ENCODE results near the gene LAMP5.

Gene LAMP5

DNA sequence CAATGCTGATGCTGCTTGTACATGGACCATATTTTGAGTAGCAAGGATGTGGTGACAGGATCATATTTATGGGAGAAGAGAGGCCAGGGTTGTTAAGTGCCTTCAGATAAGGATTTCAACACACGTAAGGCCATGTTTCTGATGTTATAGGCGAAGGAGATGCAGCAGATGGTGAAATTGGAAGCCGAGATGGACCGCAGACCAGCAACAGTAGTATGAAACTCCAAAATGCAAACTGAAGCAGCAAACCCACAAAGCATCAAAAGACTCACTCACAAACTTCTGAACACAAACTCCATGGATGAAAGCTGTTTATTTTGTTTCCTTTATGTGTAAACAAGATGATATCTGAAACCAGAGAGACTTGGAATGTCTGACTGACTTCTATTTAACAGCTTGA is 35.6 kb upstream of the LAMP5 start:
- CTCF ChIA-PET: interaction anchor here (0.6 kb wide), 1 partner anchor 25 kb away, joined by 3 read pairs; no protein-coding TSS in a partner anchor
- TF ChIP-seq L3MBTL2 (conservative IDR thresholded peaks at IDR 0.05) (no peak), CTBP1 (IDR thresholded peaks at IDR 0.05; ENCODE audit: borderline replicate concordance) (no peak), PKNOX1 (IDR thresholded peaks at IDR 0.05) (no peak), HDGF (IDR thresholded peaks at IDR 0.05; ENCODE audit: borderline replicate concordance) (no peak), NFRKB (IDR thresholded peaks at IDR 0.05) (no peak), FOXK2 (IDR thresholded peaks at IDR 0.05) (no peak), BHLHE40 (IDR thresholded peaks at IDR 0.05; ENCODE audit: borderline replicate concordance) (no peak), FOXM1 (IDR thresholded peaks at IDR 0.05; ENCODE audit: borderline replicate concordance) (no peak), LEF1 (IDR thresholded peaks at IDR 0.05; ENCODE audit: borderline replicate concordance) (no peak)
- POLR2A ChIA-PET: no interaction called here
- DNase-seq (ENCODE audit: extremely low spot score): no peak

DNA sequence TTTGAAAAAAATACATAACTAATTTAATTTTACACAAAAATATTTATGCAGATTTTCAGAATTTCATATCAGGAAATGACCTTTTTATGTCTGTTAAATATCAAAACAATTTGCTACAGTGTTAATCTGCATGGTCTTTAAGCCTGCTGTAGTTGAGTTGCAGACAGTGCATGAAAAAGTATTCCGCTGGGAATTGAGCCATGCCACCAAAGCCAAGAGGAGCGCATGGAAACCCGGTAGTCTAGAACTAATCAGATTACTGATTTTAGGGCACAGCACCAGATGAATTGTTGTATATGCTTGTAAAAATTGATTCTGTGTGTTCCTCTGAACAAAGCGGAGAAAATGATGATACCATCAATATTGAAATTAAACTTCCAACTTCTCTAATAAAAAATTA is 34.3 kb upstream of the LAMP5 start:
- DNase-seq (ENCODE audit: extremely low spot score): no peak
- no peak for TF ChIP-seq L3MBTL2 (conservative IDR thresholded peaks at IDR 0.05)
- POLR2A ChIA-PET: no interaction called here
- CTCF ChIA-PET: no interaction called here

DNA sequence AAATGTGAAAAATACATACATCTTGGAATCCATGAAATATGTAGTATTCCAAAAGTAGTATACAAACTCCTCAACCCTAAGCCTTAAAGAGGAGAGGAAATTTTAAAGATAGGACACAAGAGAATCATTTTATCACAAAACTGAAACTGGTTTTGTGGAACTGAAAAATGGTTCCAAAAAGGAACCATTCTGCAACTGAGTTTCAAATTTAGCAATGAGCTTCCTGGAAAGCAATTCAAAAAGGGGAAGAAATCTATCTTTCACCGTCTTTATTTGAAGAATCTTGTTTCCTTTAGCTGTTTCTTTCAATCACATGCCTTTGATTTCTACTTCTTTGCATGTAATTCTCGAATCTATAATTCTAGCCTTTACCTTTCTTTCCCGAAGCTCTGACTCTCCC is 32.2 kb upstream of the LAMP5 start:
- DNase-seq (ENCODE audit: extremely low spot score): no peak
- ChIA-PET POLR2A (no interaction called here), CTCF (no interaction called here)
- TF ChIP-seq ARNT (IDR thresholded peaks at IDR 0.05): no peak
- TF ChIP-seq HDGF (IDR thresholded peaks at IDR 0.05; ENCODE audit: borderline replicate concordance): no peak
- no peak for TF ChIP-seq SUZ12 (IDR thresholded peaks at IDR 0.05)
- TF ChIP-seq CTBP1 (IDR thresholded peaks at IDR 0.05; ENCODE audit: borderline replicate concordance): no peak
- no peak for TF ChIP-seq ZNF384 (IDR thresholded peaks at IDR 0.05)
- no peak for TF ChIP-seq NFRKB (IDR thresholded peaks at IDR 0.05)
- TF ChIP-seq FOXM1 (IDR thresholded peaks at IDR 0.05; ENCODE audit: borderline replicate concordance): no peak
- TF ChIP-seq PKNOX1 (IDR thresholded peaks at IDR 0.05): no peak
- TF ChIP-seq FOXK2 (IDR thresholded peaks at IDR 0.05): no peak
- TF ChIP-seq BHLHE40 (IDR thresholded peaks at IDR 0.05; ENCODE audit: borderline replicate concordance): no peak
- no peak for TF ChIP-seq TARDBP (IDR thresholded peaks at IDR 0.05)
- no peak for TF ChIP-seq SP1 (IDR thresholded peaks at IDR 0.05)
- no peak for TF ChIP-seq LEF1 (IDR thresholded peaks at IDR 0.05; ENCODE audit: borderline replicate concordance)
- no peak for TF ChIP-seq L3MBTL2 (conservative IDR thresholded peaks at IDR 0.05)
- no peak for TF ChIP-seq FOXA1 (IDR thresholded peaks at IDR 0.05)

DNA sequence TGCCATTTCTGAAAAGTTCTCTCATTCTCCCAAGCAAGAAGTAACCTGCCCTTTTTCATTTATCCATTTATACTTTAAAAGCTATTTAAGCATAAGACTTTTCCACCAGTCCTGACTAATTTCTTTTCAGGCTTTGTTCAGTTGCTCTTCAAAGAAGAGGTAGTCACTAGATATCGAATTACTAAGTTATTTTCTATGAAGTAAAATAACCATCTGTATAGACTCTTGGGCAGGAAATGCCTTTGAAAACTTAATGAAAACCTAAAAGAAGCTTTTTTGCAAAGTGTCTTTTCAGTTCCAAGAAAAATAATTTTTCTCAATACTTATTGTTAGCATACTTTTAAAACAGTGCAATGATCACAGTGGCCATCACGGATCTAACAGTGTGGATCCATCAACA is 31.3 kb upstream of the LAMP5 start:
- CTCF ChIA-PET: no interaction called here
- TF ChIP-seq HDGF (IDR thresholded peaks at IDR 0.05; ENCODE audit: borderline replicate concordance) (no peak), ARNT (IDR thresholded peaks at IDR 0.05) (no peak), LEF1 (IDR thresholded peaks at IDR 0.05; ENCODE audit: borderline replicate concordance) (no peak), ELF4 (IDR thresholded peaks at IDR 0.05) (no peak), BHLHE40 (IDR thresholded peaks at IDR 0.05; ENCODE audit: borderline replicate concordance) (no peak), SP1 (IDR thresholded peaks at IDR 0.05) (no peak), ZNF384 (IDR thresholded peaks at IDR 0.05) (no peak), TARDBP (IDR thresholded peaks at IDR 0.05) (no peak), L3MBTL2 (conservative IDR thresholded peaks at IDR 0.05) (no peak), FOXA1 (IDR thresholded peaks at IDR 0.05) (no peak), SUZ12 (IDR thresholded peaks at IDR 0.05) (no peak), PKNOX1 (IDR thresholded peaks at IDR 0.05) (no peak), CTBP1 (IDR thresholded peaks at IDR 0.05; ENCODE audit: borderline replicate concordance) (no peak), NFRKB (IDR thresholded peaks at IDR 0.05) (no peak), FOXM1 (IDR thresholded peaks at IDR 0.05; ENCODE audit: borderline replicate concordance) (no peak), FOXK2 (IDR thresholded peaks at IDR 0.05) (no peak)
- POLR2A ChIA-PET: no interaction called here
- no peak for DNase-seq (ENCODE audit: extremely low spot score)

- CTCF ChIA-PET: no interaction called here
- no peak for DNase-seq (ENCODE audit: extremely low spot score)
- TF ChIP-seq HDGF (IDR thresholded peaks at IDR 0.05; ENCODE audit: borderline replicate concordance): no peak
- no peak for TF ChIP-seq FOXA1 (IDR thresholded peaks at IDR 0.05)
- TF ChIP-seq ARNT (IDR thresholded peaks at IDR 0.05): no peak
- TF ChIP-seq FOXM1 (IDR thresholded peaks at IDR 0.05; ENCODE audit: borderline replicate concordance): no peak
- no peak for TF ChIP-seq FOXK2 (IDR thresholded peaks at IDR 0.05)
- TF ChIP-seq TARDBP (IDR thresholded peaks at IDR 0.05): no peak
- POLR2A ChIA-PET: no interaction called here
These were observed 28.6 kb upstream of the LAMP5 start for GRCh38 chr20:9485614-9486340.

DNA sequence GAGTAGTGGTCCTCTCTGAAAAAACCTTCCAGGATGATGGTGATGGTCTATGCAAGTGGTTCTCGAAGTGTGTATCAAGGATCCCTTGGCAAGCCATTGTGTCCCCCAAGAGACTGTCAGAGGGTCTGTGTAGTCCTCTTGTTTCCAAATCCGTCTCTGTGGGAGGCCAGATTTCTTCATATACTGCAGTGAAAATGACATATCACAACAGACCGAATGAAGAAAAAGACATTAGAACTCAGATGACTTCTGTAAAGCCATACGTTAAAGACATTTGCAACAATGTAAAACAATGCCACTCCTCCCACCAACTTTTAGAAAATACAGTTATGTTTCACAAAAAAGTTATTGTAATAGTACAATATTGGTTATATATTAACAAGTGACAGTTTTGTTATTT is 27.2 kb upstream of the LAMP5 start:
- POLR2A ChIA-PET: no interaction called here
- CTCF ChIA-PET: no interaction called here
- no peak for DNase-seq (ENCODE audit: extremely low spot score)
- TF ChIP-seq PKNOX1 (IDR thresholded peaks at IDR 0.05) (no peak), FOXA1 (IDR thresholded peaks at IDR 0.05) (no peak), CTBP1 (IDR thresholded peaks at IDR 0.05; ENCODE audit: borderline replicate concordance) (no peak), ZNF384 (IDR thresholded peaks at IDR 0.05) (no peak), L3MBTL2 (conservative IDR thresholded peaks at IDR 0.05) (no peak), ELF4 (IDR thresholded peaks at IDR 0.05) (no peak), BHLHE40 (IDR thresholded peaks at IDR 0.05; ENCODE audit: borderline replicate concordance) (no peak), FOXK2 (IDR thresholded peaks at IDR 0.05) (no peak), SUZ12 (IDR thresholded peaks at IDR 0.05) (no peak), ARNT (IDR thresholded peaks at IDR 0.05) (no peak), LEF1 (IDR thresholded peaks at IDR 0.05; ENCODE audit: borderline replicate concordance) (no peak), HDGF (IDR thresholded peaks at IDR 0.05; ENCODE audit: borderline replicate concordance) (no peak), FOXM1 (IDR thresholded peaks at IDR 0.05; ENCODE audit: borderline replicate concordance) (no peak), NFRKB (IDR thresholded peaks at IDR 0.05) (no peak), SP1 (IDR thresholded peaks at IDR 0.05) (no peak)

All from HEK293T (cell line).